ENCODE results near the gene VWC2L. TPM values are rescaled to one million over a fixed set of nuclear protein-coding genes. Genes with fewer than 3 reads are reported as not detected.

Gene VWC2L
- total RNA-seq, 1 donor from 2014 or later = not detected

DNA sequence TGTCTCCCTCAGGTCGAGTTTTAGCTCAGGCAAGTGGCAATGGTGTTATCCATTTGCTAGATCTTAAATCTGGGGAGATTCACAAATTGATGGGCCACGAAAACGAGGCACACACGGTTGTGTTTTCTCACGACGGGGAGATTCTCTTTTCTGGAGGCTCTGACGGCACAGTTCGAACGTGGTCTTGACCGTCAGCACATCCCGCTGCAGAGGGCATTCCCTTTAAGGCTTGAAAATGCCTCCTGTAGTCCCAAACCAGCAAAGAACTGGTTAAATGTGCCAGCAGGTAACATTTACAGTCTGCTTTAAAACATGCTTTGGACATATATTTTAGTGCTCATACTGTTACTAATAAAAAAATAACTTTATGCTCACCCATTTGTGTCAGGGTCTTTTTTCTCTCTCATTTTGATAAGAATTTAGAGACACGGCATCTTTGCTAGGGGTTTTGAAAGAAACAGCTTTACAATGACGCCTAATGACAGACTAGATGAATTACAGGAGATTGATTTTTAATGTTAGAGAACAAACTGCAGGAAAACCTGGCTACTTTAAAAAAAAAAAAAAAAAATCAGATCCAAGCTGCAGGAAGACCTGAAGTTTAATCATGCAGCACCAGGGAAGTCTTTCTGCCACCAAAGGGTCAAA, 602 bp upstream of the VWC2L start:
- H3K9me3 Mint-ChIP-seq (ENCODE audit: unreplicated experiment) = no peaks in the 10 kb centered on the region
- no peaks in the 10 kb centered on the region for H3K36me3 Mint-ChIP-seq (ENCODE audit: low read depth, unreplicated experiment)
- TF ChIP-seq, protein P1, sequence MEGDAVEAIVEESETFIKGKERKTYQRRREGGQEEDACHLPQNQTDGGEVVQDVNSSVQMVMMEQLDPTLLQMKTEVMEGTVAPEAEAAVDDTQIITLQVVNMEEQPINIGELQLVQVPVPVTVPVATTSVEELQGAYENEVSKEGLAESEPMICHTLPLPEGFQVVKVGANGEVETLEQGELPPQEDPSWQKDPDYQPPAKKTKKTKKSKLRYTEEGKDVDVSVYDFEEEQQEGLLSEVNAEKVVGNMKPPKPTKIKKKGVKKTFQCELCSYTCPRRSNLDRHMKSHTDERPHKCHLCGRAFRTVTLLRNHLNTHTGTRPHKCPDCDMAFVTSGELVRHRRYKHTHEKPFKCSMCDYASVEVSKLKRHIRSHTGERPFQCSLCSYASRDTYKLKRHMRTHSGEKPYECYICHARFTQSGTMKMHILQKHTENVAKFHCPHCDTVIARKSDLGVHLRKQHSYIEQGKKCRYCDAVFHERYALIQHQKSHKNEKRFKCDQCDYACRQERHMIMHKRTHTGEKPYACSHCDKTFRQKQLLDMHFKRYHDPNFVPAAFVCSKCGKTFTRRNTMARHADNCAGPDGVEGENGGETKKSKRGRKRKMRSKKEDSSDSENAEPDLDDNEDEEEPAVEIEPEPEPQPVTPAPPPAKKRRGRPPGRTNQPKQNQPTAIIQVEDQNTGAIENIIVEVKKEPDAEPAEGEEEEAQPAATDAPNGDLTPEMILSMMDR (IDR thresholded peaks at IDR 0.05; ENCODE audit: unreplicated experiment) = no peak
- H3K4me1 Mint-ChIP-seq (ENCODE audit: unreplicated experiment) = no peaks in the 10 kb centered on the region
- H3K27me3 Mint-ChIP-seq (ENCODE audit: unreplicated experiment) = no peaks in the 10 kb centered on the region
- DNase-seq (ENCODE audit: low spot score) = no peak
- H3K4me3 Mint-ChIP-seq (ENCODE audit: unreplicated experiment) = no peak overlapping the region
- no peak overlapping the region for H3K27ac Mint-ChIP-seq (ENCODE audit: unreplicated experiment)

DNA sequence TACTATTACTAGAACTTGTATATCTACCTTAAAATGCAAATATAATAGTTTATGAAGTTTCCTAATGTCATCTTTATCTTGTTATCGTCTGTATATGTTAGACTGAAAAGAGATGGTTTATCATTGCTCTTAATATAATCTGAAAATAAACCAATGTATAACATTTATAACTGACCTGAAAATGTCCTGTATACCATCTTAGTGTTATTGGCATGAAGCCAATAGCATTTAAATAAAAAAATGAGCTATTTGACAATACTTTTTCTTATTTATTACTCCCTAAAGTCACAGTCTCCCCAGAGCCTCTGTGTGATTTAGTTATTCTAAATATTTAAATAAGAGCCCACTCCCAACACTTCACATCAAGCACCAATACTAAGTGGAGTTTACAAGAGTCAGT, 1.8 kb downstream of the VWC2L start:
- Mint-ChIP-seq H3K4me1 (ENCODE audit: unreplicated experiment) (no peaks in the 10 kb centered on the region), H3K27me3 (ENCODE audit: unreplicated experiment) (no peaks in the 10 kb centered on the region), H3K4me3 (ENCODE audit: unreplicated experiment) (no peak overlapping the region), H3K27ac (ENCODE audit: unreplicated experiment) (no peak overlapping the region), H3K9me3 (ENCODE audit: unreplicated experiment) (no peaks in the 10 kb centered on the region), H3K36me3 (ENCODE audit: low read depth, unreplicated experiment) (no peaks in the 10 kb centered on the region)
- TF ChIP-seq, protein P1 (IDR thresholded peaks at IDR 0.05; ENCODE audit: unreplicated experiment) = no peak
- DNase-seq (ENCODE audit: low spot score) = no peak

DNA sequence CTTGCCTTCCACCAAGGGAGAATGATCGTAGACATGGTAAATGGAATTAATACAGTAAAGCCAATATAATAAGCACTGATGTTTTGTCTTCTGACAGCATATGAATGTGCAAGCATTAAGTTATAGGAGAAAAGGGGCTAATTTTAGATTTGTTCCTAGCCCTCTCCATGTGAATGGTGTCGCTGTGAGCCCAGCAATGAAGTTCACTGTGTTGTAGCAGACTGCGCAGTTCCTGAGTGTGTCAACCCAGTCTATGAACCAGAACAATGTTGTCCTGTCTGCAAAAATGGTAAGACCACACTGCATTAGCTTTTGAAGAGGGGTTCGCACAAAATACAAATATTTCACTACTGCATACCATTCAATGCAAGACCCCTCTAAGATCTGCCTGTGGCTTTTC, 25.6 kb downstream of the VWC2L start:
- TF ChIP-seq, protein P1 (IDR thresholded peaks at IDR 0.05; ENCODE audit: unreplicated experiment) = no peak

DNA sequence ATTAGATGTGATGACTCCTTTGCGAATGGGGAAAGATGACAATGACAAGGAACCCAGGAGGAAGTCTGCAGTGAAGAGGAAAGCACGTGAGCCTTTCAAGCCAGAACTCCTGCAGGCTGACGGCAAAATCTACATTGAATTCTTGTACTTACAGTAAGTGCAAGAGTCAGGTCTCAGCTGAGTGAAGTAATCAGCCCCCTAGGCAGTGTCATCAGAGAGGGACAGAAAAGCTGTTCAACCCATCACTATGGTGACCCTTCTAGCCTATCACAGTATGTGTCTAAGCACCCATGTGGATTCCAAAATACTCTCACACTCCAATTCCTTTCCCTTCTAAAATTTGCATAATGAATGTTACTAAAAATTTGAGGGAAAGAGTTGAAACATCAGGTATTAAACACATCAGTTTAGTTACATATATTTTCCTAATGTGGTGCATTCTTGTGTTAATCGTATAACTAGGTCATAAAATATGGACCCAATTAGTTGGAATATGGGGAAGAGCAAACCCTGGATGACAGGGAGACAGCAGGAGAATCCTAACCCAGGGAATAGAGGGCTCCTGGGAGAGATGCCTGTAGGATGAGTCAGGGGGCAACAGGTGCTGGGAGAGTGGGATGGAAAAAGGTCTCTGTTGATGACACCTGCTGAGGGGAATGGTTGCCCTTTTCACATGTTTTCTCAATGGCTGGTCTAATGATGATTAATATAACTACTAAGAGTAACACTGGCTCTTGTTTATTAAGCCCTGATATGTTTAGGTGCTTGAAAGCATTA, 39.5 kb downstream of the VWC2L start:
- H3K9me3 Mint-ChIP-seq (ENCODE audit: unreplicated experiment) = no peaks in the 10 kb centered on the region
- H3K27me3 Mint-ChIP-seq (ENCODE audit: unreplicated experiment) = peaks cover 4% of the 10 kb centered on the region
- no peak overlapping the region for H3K27ac Mint-ChIP-seq (ENCODE audit: unreplicated experiment)
- H3K4me3 Mint-ChIP-seq (ENCODE audit: unreplicated experiment) = no peak overlapping the region
- TF ChIP-seq, protein P1 (IDR thresholded peaks at IDR 0.05; ENCODE audit: unreplicated experiment) = no peak
- no peaks in the 10 kb centered on the region for H3K36me3 Mint-ChIP-seq (ENCODE audit: low read depth, unreplicated experiment)
- no peaks in the 10 kb centered on the region for H3K4me1 Mint-ChIP-seq (ENCODE audit: unreplicated experiment)
- DNase-seq (ENCODE audit: low spot score) = no peak

More for the DNA sequence above, 25.6 kb downstream of the VWC2L start:
- Mint-ChIP-seq H3K27me3 (ENCODE audit: unreplicated experiment) (no peaks in the 10 kb centered on the region), H3K4me3 (ENCODE audit: unreplicated experiment) (no peak overlapping the region), H3K27ac (ENCODE audit: unreplicated experiment) (no peak overlapping the region), H3K4me1 (ENCODE audit: unreplicated experiment) (peaks cover 4% of the 10 kb centered on the region), H3K36me3 (ENCODE audit: low read depth, unreplicated experiment) (no peaks in the 10 kb centered on the region), H3K9me3 (ENCODE audit: unreplicated experiment) (no peaks in the 10 kb centered on the region)
- DNase-seq (ENCODE audit: low spot score) = no peak
